WERI-Rb-1 (cell line): ENCODE results near the gene PPP2R5E.

Experiments
- DNase-seq: peaks from one replicate; pipeline ENCODE4 v3.0.0-alpha.2; 2020
- H3K27ac ChIP-seq: fragments of 250-450 bp; sonication (Bioruptor Pico); 2 replicates; pipeline ENCODE4 v1.5.1; 2020; ENCODE audit warnings: mild to moderate bottlenecking, moderate library complexity
- H3K27me3 ChIP-seq: fragments of 250-450 bp; sonication (Bioruptor Pico); 2 replicates; pipeline ENCODE4 v1.5.1; 2021; ENCODE audit warnings: mild to moderate bottlenecking, low read depth, moderate library complexity; ENCODE audit not compliant: insufficient read depth, severe bottlenecking
- H3K36me3 ChIP-seq: fragments of 250-450 bp; sonication (Bioruptor Pico); 2 replicates; pipeline ENCODE4 v1.5.1; 2020; ENCODE audit warnings: mild to moderate bottlenecking, moderate library complexity
- H3K4me3 ChIP-seq: 2 replicates; pipeline ENCODE4 v1.5.1; 2011; ENCODE audit warnings: low read depth, mild to moderate bottlenecking, control low read depth, low read length
- H3K9me3 ChIP-seq: fragments of 250-450 bp; sonication (Bioruptor Pico); 2 replicates; pipeline ENCODE4 v1.5.1; 2021; ENCODE audit warnings: mild to moderate bottlenecking, moderate library complexity; ENCODE audit not compliant: severe bottlenecking
- TF ChIP-seq, protein P1 (sequence below): IDR thresholded peaks from 2 replicates; pipeline ENCODE4 v1.5.1; 2011; ENCODE audit warnings: low read depth, mild to moderate bottlenecking, control low read depth, inconsistent platforms, low read length

Gene PPP2R5E

GRCh38 chr14:63362389-63362819 is 180.8 kb downstream of the PPP2R5E start:
- Histone ChIP-seq H3K9me3 (no peaks in the 10 kb centered on the region), H3K36me3 (no peaks in the 10 kb centered on the region), H3K27me3 (no peaks in the 10 kb centered on the region), H3K4me3 (no peak overlapping the region), H3K27ac (no peak overlapping the region)
- TF ChIP-seq, protein P1, sequence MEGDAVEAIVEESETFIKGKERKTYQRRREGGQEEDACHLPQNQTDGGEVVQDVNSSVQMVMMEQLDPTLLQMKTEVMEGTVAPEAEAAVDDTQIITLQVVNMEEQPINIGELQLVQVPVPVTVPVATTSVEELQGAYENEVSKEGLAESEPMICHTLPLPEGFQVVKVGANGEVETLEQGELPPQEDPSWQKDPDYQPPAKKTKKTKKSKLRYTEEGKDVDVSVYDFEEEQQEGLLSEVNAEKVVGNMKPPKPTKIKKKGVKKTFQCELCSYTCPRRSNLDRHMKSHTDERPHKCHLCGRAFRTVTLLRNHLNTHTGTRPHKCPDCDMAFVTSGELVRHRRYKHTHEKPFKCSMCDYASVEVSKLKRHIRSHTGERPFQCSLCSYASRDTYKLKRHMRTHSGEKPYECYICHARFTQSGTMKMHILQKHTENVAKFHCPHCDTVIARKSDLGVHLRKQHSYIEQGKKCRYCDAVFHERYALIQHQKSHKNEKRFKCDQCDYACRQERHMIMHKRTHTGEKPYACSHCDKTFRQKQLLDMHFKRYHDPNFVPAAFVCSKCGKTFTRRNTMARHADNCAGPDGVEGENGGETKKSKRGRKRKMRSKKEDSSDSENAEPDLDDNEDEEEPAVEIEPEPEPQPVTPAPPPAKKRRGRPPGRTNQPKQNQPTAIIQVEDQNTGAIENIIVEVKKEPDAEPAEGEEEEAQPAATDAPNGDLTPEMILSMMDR, result no peak
- no peak for DNase-seq

- DNase-seq, result no peak
- Histone ChIP-seq H3K27me3 (no peaks in the 10 kb centered on the region), H3K27ac (no peak overlapping the region), H3K4me3 (no peak overlapping the region), H3K9me3 (no peaks in the 10 kb centered on the region), H3K36me3 (no peaks in the 10 kb centered on the region)
- TF ChIP-seq, protein P1, result 0 out of 2 replicates have a peak, but pooled peaks have one; percentile 24
Measured at GRCh38 chr14:63361790-63362189, 181.4 kb downstream of the PPP2R5E start.

GRCh38 chr14:63357841-63358240 is 185.3 kb downstream of the PPP2R5E start:
- TF ChIP-seq, protein P1, result no peak
- no peak for DNase-seq
- Histone ChIP-seq H3K27me3 (no peaks in the 10 kb centered on the region), H3K27ac (no peak overlapping the region), H3K36me3 (no peaks in the 10 kb centered on the region), H3K9me3 (no peaks in the 10 kb centered on the region), H3K4me3 (no peak overlapping the region)

GRCh38 chr14:63345826-63346225 is 197.4 kb downstream of the PPP2R5E start:
- Histone ChIP-seq H3K36me3 (no peaks in the 10 kb centered on the region), H3K27ac (no peak overlapping the region), H3K27me3 (no peaks in the 10 kb centered on the region), H3K4me3 (no peak overlapping the region), H3K9me3 (no peaks in the 10 kb centered on the region)
- TF ChIP-seq, protein P1, result no peak
- DNase-seq, result no peak

- TF ChIP-seq, protein P1, result no peak
- DNase-seq, result no peak
- Histone ChIP-seq H3K4me3 (no peak overlapping the region), H3K9me3 (no peaks in the 10 kb centered on the region), H3K27ac (no peak overlapping the region), H3K27me3 (no peaks in the 10 kb centered on the region), H3K36me3 (no peaks in the 10 kb centered on the region)
Measured at GRCh38 chr14:63344336-63344735, 198.8 kb downstream of the PPP2R5E start.

DNA sequence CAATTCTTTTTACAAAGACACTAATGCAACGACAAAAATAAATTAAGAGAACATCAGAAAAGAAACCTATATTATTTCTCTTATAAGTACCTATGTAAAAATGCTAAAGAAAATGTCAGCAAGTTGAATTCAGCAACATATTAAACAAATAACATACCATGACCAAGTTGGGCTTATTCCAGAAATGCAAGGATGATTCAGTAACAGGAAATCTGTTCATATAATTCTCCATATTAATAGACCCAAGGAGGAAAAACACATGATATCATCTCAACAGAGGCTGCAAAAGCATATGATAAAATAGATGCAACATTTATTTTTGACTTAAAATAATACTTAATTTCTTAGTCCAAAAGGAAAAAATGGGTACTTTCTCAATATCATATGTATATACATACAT is 199.3 kb downstream of the PPP2R5E start:
- Histone ChIP-seq H3K9me3 (no peaks in the 10 kb centered on the region), H3K36me3 (no peaks in the 10 kb centered on the region), H3K4me3 (no peak overlapping the region), H3K27me3 (no peaks in the 10 kb centered on the region), H3K27ac (no peak overlapping the region)
- no peak for DNase-seq
- TF ChIP-seq, protein P1, result no peak
